GM18873 (cell line): ENCODE data around the gene EIF3K.

Source experiments
- ATAC-seq: cut with Tn5 transposase; IDR thresholded peaks from one replicate; pipeline ENCODE4 v1.9.1; 2021; ENCODE audit warnings: mild to moderate bottlenecking, moderate library complexity, moderate number of reproducible peaks; ENCODE audit not compliant: unreplicated experiment, low FRiP score

EIF3K gene

GRCh38 chr19:38683393-38684077, 64.5 kb downstream of the EIF3K start:
- no peak for ATAC-seq

DNA sequence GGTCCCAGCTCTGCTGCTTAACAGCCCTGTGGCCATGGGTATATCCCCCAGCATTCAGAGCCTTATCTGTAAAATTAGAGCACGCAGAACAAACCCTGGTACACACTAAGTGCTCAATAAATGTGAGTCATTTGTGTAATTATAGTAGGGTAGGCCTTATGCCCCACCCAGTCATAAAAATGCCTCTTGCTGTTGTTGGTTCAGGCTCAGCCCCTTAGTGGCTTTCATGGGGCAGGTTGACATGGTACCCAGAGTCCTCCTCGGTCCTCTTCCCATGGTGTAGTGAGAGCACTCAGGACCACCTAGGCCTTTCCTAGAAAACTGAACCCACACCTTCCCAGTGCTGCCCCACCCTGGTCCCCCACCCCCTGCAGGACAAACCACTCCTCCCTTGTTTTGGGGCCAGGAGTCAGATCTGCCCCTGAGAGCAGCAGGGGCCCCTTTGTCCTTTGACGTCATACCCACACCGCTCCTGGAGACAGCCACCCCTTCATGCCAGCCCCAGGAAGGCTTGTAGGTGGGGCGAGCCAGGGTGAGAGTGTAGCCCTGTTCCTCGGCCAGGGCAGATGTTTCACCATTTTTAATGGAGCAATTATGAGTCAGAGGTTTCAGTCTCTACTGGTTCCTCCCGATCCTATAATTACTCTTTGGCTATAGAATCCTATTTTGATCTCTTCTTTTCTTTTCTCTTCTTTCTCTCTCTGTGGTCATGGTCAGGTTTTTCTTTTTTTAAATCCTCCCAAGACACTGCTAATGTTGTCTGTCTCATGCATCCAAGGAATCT, 65.3 kb downstream of the EIF3K start:
- no peak for ATAC-seq

- ATAC-seq, result no peak
These were observed 66.1 kb downstream of the EIF3K start for GRCh38 chr19:38684862-38685665.

GRCh38 chr19:38685666-38686529, 66.9 kb downstream of the EIF3K start:
- no peak for ATAC-seq

GRCh38 chr19:38686530-38686888, 67.5 kb downstream of the EIF3K start:
- no peak for ATAC-seq
